ENCODE measurements around the gene TFRC.

TFRC gene

GRCh38 chr3:196081834-196082618 is at the start of gene TFRC:
Gene TFRC (minus strand): TSS chr3:196082090. CDS start chr3:196077099, 4,991 bp downstream.
- peak within 1 kb of the TSS; percentile 90 for H3K27ac ChIP-seq
- peak; percentile 91 for DNase-seq (ENCODE audit: low read depth, low spot score)

DNA sequence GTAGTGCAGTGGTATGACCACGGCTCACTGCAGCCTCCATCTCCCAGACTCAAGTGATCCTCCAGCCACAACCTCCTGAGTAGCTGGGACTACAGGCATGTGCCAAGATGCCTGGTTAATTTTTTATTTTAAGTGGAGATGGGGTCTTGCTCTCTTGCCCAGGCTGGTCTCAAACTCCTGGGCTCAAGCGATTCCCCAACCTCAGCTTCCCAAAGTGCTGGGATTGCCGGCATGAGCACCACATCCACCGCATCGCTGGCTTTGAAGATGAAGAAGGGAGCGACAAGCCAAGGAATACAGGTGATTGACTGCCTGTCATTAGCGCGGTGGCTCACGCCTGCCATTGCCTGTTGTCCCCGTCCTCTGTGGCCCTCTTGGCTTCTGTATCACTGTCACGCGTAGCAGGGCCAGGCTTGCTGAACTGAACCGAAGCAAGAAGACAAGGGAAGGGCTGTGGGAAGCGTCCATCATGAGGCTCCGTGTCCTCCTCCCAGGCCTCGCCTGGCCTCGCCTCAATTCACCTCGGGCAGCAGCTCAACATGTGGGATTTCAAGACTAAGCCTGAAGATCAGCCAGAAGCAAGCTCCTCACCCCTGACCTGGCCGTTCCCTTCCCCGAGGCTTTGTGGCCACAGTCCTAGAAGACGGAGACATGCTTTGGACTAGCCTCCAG is 46.4 kb upstream of the TFRC start:
- Histone ChIP-seq H3K4me3 (no peak overlapping the region), H3K9ac (ENCODE audit: insufficient read length) (no peak overlapping the region), H3K36me3 (ENCODE audit: insufficient read depth, low read length) (no peaks in the 10 kb centered on the region), H3K27ac (no peak overlapping the region), H3K9me3 (ENCODE audit: low read depth, low read length) (no peaks in the 10 kb centered on the region)
- TF ChIP-seq POLR2AphosphoS5 (IDR thresholded peaks at IDR 0.05; ENCODE audit: borderline replicate concordance, low read depth, low read length) (no peak), FOXP2 (optimal IDR thresholded peaks at IDR 0.05; ENCODE audit: control extremely low read depth, extremely low read length, insufficient read depth) (no peak), EZH2 (IDR thresholded peaks at IDR 0.05) (no peak)
- DNase-seq (ENCODE audit: low read depth, low spot score) = no peak

More at GRCh38 chr3:196081834-196082618, at the start of gene TFRC:
- peaks cover 1% of the 10 kb centered on the region; the same call in 1 of the 2 replicates for H3K36me3 ChIP-seq (ENCODE audit: insufficient read depth, low read length)
- peak; percentile 100 for TF ChIP-seq POLR2AphosphoS5 (IDR thresholded peaks at IDR 0.05; ENCODE audit: borderline replicate concordance, low read depth, low read length)
- TF ChIP-seq FOXP2 (optimal IDR thresholded peaks at IDR 0.05; ENCODE audit: control extremely low read depth, extremely low read length, insufficient read depth) = peak; percentile 96
- TF ChIP-seq EZH2 (IDR thresholded peaks at IDR 0.05) = no peak
- H3K9me3 ChIP-seq (ENCODE audit: low read depth, low read length) = no peaks in the 10 kb centered on the region
- peak within 1 kb of the TSS; percentile 91 for H3K9ac ChIP-seq (ENCODE audit: insufficient read length)
- peak within 1 kb of the TSS; percentile 99 for H3K4me3 ChIP-seq

DNA sequence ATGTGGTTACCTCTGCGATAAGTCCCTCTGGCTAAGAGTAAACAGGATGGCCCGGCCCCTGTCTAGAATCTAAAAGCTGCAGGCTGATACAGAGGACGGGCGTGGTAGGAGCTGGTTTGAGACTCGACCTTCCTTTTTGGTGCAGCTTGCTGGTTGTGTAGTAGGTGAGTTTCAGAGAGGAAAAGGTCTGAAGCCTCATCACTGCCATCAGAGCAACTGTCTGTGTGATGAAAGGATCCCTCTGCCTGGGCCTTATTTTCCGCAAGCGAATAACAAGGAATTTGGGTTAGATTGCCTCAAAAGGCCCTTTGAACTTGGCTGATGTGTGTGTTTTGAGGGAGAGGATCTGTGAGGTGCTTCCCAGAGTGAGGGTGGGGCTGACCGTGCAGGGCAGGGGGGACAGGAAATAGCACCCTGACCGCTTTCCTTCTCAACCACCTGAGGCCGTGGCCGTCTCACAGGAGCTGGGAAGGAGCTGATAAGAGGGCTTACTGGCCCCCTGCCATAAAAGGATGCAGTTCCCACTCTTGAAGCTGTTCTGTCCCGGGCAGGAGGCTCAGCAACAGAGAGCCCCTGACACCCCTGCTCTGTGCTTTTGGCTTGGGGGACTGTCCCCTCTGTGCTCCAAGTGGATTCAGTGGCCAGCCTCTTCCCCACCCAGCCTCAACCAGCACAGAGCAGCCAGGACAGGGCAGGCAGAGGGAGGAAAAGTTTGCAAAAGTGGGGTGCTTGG is 45.6 kb upstream of the TFRC start:
- Histone ChIP-seq H3K27ac (no peak overlapping the region), H3K4me3 (no peak overlapping the region), H3K9ac (ENCODE audit: insufficient read length) (no peak overlapping the region), H3K9me3 (ENCODE audit: low read depth, low read length) (no peaks in the 10 kb centered on the region), H3K36me3 (ENCODE audit: insufficient read depth, low read length) (no peaks in the 10 kb centered on the region)
- TF ChIP-seq POLR2AphosphoS5 (IDR thresholded peaks at IDR 0.05; ENCODE audit: borderline replicate concordance, low read depth, low read length) (no peak), FOXP2 (optimal IDR thresholded peaks at IDR 0.05; ENCODE audit: control extremely low read depth, extremely low read length, insufficient read depth) (no peak), EZH2 (IDR thresholded peaks at IDR 0.05) (no peak)
- no peak for DNase-seq (ENCODE audit: low read depth, low spot score)

DNA sequence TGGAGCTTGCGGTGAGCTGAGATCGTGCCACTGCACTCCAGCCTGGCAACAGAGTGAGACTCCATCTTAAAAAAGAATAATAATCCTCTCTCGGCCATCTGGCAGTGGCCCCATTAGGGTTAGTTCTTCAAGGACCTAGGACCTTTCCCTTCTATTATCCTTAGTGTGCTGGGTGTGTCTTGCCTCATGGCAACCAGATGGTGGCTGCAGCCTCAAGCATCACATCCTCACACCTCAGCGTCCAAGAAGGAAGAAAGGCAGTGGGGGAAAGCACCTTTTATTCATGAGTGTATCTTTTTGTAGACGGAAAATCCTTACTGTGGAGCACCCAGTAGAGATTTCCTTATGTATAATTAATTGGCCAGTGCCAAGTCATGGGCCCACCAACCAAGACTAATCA is 42.7 kb upstream of the TFRC start:
- no peak for DNase-seq (ENCODE audit: low read depth, low spot score)
- no peaks in the 10 kb centered on the region for H3K9me3 ChIP-seq (ENCODE audit: low read depth, low read length)
- H3K9ac ChIP-seq (ENCODE audit: insufficient read length) = no peak overlapping the region
- no peaks in the 10 kb centered on the region for H3K36me3 ChIP-seq (ENCODE audit: insufficient read depth, low read length)
- H3K27ac ChIP-seq = no peak overlapping the region
- H3K4me3 ChIP-seq = no peak overlapping the region
- TF ChIP-seq FOXP2 (optimal IDR thresholded peaks at IDR 0.05; ENCODE audit: control extremely low read depth, extremely low read length, insufficient read depth) (no peak), EZH2 (IDR thresholded peaks at IDR 0.05) (no peak), POLR2AphosphoS5 (IDR thresholded peaks at IDR 0.05; ENCODE audit: borderline replicate concordance, low read depth, low read length) (no peak)

DNA sequence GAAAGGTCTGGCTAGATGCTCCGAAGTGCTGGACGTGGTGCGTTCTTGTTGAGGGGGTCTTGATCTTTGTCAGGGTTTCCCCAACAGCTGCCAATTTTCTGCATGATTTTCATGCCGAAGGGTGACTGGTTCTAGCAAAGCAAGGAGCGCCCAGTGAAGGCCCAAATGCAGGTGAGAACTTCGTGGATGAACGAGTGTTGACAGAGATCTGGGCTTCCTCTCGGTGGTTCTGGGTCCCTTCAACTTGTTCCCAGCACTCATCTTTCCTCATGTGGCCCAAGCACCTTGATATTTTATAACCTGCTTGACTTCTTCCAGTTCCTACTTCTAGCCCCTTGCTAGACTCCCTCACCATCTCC is 40.8 kb upstream of the TFRC start:
- no peak overlapping the region for H3K9ac ChIP-seq (ENCODE audit: insufficient read length)

DNA sequence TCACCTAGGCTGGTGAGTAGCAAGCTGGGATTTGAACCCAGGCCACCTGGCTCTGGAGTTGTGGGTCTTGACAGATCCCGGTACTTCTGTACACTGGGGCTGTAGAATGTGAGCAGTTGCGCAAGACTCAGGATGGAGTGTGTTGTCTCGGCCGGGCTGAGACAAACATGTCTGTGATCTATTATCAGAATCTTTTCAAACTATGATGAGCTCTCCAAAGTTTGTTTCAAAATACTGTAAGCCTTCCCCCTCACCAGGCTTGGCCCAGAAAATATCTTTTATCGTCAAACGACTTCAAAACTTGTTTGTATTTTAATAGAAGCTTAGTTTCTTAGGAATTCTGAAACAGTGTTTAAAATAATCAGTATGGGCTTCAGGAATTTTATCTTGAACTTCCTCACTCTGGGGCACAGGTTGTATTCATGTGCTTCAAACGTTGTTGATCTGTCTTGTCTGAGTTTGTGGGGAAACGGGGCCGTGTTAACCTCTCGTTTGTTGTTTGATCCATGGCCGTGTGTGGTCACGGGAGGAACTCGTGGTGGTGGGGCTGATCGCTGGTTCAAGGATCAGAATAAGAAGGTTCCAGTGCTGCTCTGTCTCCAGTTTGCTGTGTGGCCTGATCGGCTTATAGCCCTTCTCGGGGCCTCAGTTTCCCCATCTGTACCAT is 40.3 kb upstream of the TFRC start:
- no peak for DNase-seq (ENCODE audit: low read depth, low spot score)

More for the DNA sequence above, 40.8 kb upstream of the TFRC start:
- Histone ChIP-seq H3K9me3 (ENCODE audit: low read depth, low read length) (no peaks in the 10 kb centered on the region), H3K27ac (no peak overlapping the region), H3K4me3 (no peak overlapping the region), H3K36me3 (ENCODE audit: insufficient read depth, low read length) (no peaks in the 10 kb centered on the region)
- no peak for DNase-seq (ENCODE audit: low read depth, low spot score)
- TF ChIP-seq POLR2AphosphoS5 (IDR thresholded peaks at IDR 0.05; ENCODE audit: borderline replicate concordance, low read depth, low read length) (no peak), EZH2 (IDR thresholded peaks at IDR 0.05) (no peak), FOXP2 (optimal IDR thresholded peaks at IDR 0.05; ENCODE audit: control extremely low read depth, extremely low read length, insufficient read depth) (no peak)

DNA sequence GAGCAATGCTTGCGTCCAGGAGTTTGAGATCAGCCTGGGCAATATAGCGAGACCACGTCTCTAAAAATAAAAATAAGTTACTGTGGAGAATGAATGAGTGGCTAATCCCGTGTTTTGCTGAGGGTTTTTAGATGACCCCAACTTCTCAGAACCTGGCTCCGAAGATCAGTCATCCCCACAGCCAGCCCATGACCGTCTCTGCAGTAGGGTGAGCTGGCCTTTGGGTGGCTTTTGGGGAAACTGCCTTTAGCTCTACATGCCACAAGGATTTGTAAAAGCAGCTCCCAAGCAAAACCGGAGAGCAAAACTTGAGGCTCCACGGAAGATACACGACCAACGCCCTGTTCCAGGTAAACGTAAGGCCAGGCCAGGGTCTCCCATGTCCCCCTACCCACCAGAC is 39.2 kb upstream of the TFRC start:
- Histone ChIP-seq H3K36me3 (ENCODE audit: insufficient read depth, low read length) (no peaks in the 10 kb centered on the region), H3K4me3 (no peak overlapping the region), H3K27ac (no peak overlapping the region), H3K9me3 (ENCODE audit: low read depth, low read length) (no peaks in the 10 kb centered on the region), H3K9ac (ENCODE audit: insufficient read length) (no peak overlapping the region)
- TF ChIP-seq POLR2AphosphoS5 (IDR thresholded peaks at IDR 0.05; ENCODE audit: borderline replicate concordance, low read depth, low read length) = no peak
- TF ChIP-seq FOXP2 (optimal IDR thresholded peaks at IDR 0.05; ENCODE audit: control extremely low read depth, extremely low read length, insufficient read depth) = no peak
- TF ChIP-seq EZH2 (IDR thresholded peaks at IDR 0.05) = no peak
- DNase-seq (ENCODE audit: low read depth, low spot score) = no peak

More for the DNA sequence above, 40.3 kb upstream of the TFRC start:
- no peak for TF ChIP-seq EZH2 (IDR thresholded peaks at IDR 0.05)
- no peak for TF ChIP-seq POLR2AphosphoS5 (IDR thresholded peaks at IDR 0.05; ENCODE audit: borderline replicate concordance, low read depth, low read length)
- TF ChIP-seq FOXP2 (optimal IDR thresholded peaks at IDR 0.05; ENCODE audit: control extremely low read depth, extremely low read length, insufficient read depth) = no peak
- Histone ChIP-seq H3K9ac (ENCODE audit: insufficient read length) (no peak overlapping the region), H3K9me3 (ENCODE audit: low read depth, low read length) (no peaks in the 10 kb centered on the region), H3K4me3 (no peak overlapping the region), H3K27ac (no peak overlapping the region), H3K36me3 (ENCODE audit: insufficient read depth, low read length) (no peaks in the 10 kb centered on the region)
